RWPE1 (cell line): ENCODE results near the gene SH3PXD2A.

Experiments
- CTCF ChIA-PET: fragments of 350-600 bp; sonication (Branson Sonifier 250); formaldehyde crosslinking; extraction: SDS; loops from one replicate; lab custom pipeline; 2021; lab: Yijun Ruan, JAX
- POLR2A ChIA-PET: fragments of 400-600 bp; formaldehyde crosslinking; extraction: SDS; loops from one replicate; lab custom pipeline; 2020; ENCODE audit warnings: antibody characterized with exemption; ENCODE audit not compliant: low non-redundant PET; lab: Yijun Ruan, JAX
- DNase-seq: peaks from one replicate; pipeline ENCODE4 v3.0.0; 2012; ENCODE audit warnings: low spot score
- H3K27ac ChIP-seq: fragments of 450-650 bp; 2 replicates; pipeline ENCODE4 v1.5.1; 2017
- TF ChIP-seq, protein P1 (sequence below): fragments of 450-650 bp; conservative IDR thresholded peaks from 2 replicates; pipeline ENCODE4 v1.5.1; 2017; ENCODE audit warnings: low read depth, mild to moderate bottlenecking

SH3PXD2A gene

DNA sequence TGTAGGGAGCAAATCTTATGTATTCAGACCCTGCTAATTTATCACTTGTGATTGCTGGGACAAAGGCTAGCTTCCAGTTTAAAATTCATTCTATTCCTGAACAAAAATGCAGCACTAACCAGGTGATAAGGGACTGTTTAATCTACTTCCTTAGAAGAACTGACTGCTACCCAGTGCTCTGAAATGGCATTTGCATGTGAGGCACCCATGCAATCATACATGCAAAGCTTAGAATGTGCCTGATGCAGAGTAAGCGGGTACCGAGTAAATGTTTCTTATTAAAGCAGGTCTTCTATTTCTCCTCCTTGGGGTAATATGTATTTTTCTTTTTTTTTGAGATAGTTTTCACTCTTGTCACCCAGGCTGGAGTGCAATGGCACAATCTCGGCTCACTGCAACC, 307.4 kb downstream of the SH3PXD2A start:
- H3K27ac ChIP-seq, result no peak overlapping the region
- CTCF ChIA-PET, result interaction anchor here (1.2 kb wide), 1 partner anchor 132 kb away, joined by 4 read pairs; no protein-coding TSS in a partner anchor
- POLR2A ChIA-PET, result no interaction called here
- no peak for DNase-seq
- TF ChIP-seq, protein P1, sequence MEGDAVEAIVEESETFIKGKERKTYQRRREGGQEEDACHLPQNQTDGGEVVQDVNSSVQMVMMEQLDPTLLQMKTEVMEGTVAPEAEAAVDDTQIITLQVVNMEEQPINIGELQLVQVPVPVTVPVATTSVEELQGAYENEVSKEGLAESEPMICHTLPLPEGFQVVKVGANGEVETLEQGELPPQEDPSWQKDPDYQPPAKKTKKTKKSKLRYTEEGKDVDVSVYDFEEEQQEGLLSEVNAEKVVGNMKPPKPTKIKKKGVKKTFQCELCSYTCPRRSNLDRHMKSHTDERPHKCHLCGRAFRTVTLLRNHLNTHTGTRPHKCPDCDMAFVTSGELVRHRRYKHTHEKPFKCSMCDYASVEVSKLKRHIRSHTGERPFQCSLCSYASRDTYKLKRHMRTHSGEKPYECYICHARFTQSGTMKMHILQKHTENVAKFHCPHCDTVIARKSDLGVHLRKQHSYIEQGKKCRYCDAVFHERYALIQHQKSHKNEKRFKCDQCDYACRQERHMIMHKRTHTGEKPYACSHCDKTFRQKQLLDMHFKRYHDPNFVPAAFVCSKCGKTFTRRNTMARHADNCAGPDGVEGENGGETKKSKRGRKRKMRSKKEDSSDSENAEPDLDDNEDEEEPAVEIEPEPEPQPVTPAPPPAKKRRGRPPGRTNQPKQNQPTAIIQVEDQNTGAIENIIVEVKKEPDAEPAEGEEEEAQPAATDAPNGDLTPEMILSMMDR, result no peak

GRCh38 chr10:103547391-103547946, 307.9 kb downstream of the SH3PXD2A start:
- CTCF ChIA-PET, result interaction anchor here (1.2 kb wide), 1 partner anchor 131 kb away, joined by 4 read pairs; no protein-coding TSS in a partner anchor
- H3K27ac ChIP-seq, result no peak overlapping the region
- TF ChIP-seq, protein P1, result no peak
- POLR2A ChIA-PET, result no interaction called here
- DNase-seq, result no peak

DNA sequence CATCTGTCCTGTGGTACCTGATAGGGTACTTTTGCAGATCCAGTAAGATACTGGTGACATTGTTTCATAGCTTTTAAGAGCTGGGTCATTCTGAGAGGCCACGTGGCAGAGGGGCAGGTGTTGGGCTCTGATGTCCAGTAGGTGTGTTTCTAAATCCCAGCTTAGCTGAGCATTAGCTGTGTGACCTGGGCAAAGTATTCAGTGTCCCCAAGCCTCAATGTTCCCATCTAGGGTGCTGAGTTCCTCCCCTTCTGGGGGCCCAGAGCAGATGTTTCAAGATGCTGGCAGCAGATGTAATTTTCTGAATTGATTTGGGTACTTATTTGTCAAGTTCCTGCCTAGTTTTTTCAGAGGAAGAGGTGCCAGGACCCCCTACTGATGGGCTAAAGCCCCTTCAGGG, 309.0 kb downstream of the SH3PXD2A start:
- H3K27ac ChIP-seq, result no peak overlapping the region
- no peak for DNase-seq
- ChIA-PET POLR2A (interaction anchor here (0.6 kb wide), 1 partner anchor 8 kb away, joined by 3 read pairs; no protein-coding TSS in a partner anchor), CTCF (interaction anchor here (0.6 kb wide), 1 partner anchor 113 kb away, joined by 3 read pairs; no protein-coding TSS in a partner anchor)
- TF ChIP-seq, protein P1, result no peak

DNA sequence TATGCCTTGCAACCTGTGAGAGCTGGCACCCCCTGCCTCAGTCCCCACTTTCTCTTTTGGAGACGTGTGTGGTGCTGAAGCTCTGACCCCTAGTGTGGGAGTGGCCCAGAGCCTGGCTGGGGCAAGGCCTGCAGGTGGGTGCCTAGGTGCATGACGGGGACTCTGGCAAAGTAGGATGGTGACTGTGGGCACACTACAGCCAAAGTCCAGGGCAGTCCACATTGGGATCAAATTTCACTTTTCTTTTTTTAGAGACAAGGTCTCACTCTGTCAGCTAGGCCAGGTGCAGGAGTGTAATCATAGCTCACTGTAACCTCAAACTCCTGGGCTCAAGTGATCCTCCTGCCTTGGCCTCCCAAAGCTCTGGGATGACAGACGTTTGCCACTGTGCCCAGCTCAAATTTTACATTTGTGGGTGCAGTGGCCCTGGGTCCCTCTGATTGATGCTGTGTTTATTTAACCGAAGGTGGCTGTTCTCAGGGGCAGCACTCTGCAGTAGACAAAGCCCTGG, 309.6 kb downstream of the SH3PXD2A start:
- TF ChIP-seq, protein P1, result no peak
- no peak overlapping the region for H3K27ac ChIP-seq
- ChIA-PET POLR2A (no interaction called here), CTCF (interaction anchor here (0.6 kb wide), 1 partner anchor 27 kb away, joined by 3 read pairs; no protein-coding TSS in a partner anchor)
- DNase-seq, result no peak

- CTCF ChIA-PET, result interaction anchor here (0.6 kb wide), 1 partner anchor 27 kb away, joined by 3 read pairs; no protein-coding TSS in a partner anchor
- POLR2A ChIA-PET, result no interaction called here
- no peak overlapping the region for H3K27ac ChIP-seq
- no peak for DNase-seq
- TF ChIP-seq, protein P1, result no peak
Observed at GRCh38 chr10:103545366-103545765, 310.0 kb downstream of the SH3PXD2A start.

GRCh38 chr10:103544657-103545310, 310.6 kb downstream of the SH3PXD2A start:
- DNase-seq, result no peak
- H3K27ac ChIP-seq, result no peak overlapping the region
- TF ChIP-seq, protein P1, result no peak
- ChIA-PET POLR2A (no interaction called here), CTCF (no interaction called here)
